K562 (cell line): ENCODE data around the gene ANKMY1. TPM values are rescaled to one million over a fixed set of nuclear protein-coding genes. Genes with fewer than 3 reads are reported as not detected.

Experiments
- ATAC-seq: fragments of 200-7000 bp; cut with Tn5 transposase; 3 replicates; pipeline ENCODE4 v1.9.1; 2020; ENCODE audit warnings: moderate library complexity
- BruUV-seq: library from RNA; stranded (reverse); fragments of 400-500 nt; replicated peaks from 2 replicates; lab custom pipeline; 2021; lab: Mats Ljungman, UMichigan
- CTCF ChIA-PET: fragments of 300-600 bp; formaldehyde crosslinking; extraction: SDS; loops from one replicate; lab custom pipeline; 2021; ENCODE audit warnings: low intra/inter-chr PET ratio; lab: Yijun Ruan, JAX
- POLR2A ChIA-PET: fragments of 300-600, 350-650 bp; sonication (Branson Sonifier 250); formaldehyde crosslinking; extraction: SDS; loops from one replicate; lab custom pipeline; 2021; ENCODE audit warnings: antibody characterized with exemption, inconsistent platforms; lab: Yijun Ruan, JAX
- DNase-seq, 4 experiments: peaks; one replicate each; pipeline versions ENCODE4 v3.0.0 to v3.0.0-alpha.2; 2011 to 2018; ENCODE audit warnings: low spot score in 3 of 4, mixed read lengths in 3 of 4; ENCODE audit errors: extremely low read depth in 1 of 4
- FAIRE-seq: peaks from 2 replicates; lab custom pipeline; 2011; peaks lifted over from hg19 to GRCh38; lab: Jason Lieb, UNC
- H2AFZ ChIP-seq: 2 replicates; pipeline ENCODE4 v1.6.0; 2011; ENCODE audit warnings: low read depth, low read length, control low read depth, inconsistent platforms
- H3K27ac ChIP-seq: fragments of 200-600 bp; 3 replicates; pipeline ENCODE4 v1.8.0; 2011; ENCODE audit warnings: low read depth, mild to moderate bottlenecking, control low read depth, inconsistent platforms, low read length, moderate library complexity, mixed read lengths; ENCODE audit errors: extremely low read depth
- H3K27me3 ChIP-seq, 2 experiments: fragments of 300-600 bp in 1 of 2; 2 replicates in 1 of 2; 3 replicates in 1 of 2; pipeline versions ENCODE4 v1.6.0 to v1.8.0; 2011; ENCODE audit warnings: inconsistent platforms in 2 of 2, low read length in 2 of 2, mild to moderate bottlenecking in 1 of 2, mixed read lengths in 1 of 2, moderate library complexity in 1 of 2; ENCODE audit not compliant: control insufficient read depth in 2 of 2, insufficient read depth in 2 of 2
- H3K36me3 ChIP-seq: fragments of 300-600 bp; 3 replicates; pipeline ENCODE4 v1.8.0; 2011; ENCODE audit warnings: mild to moderate bottlenecking, low read length, inconsistent platforms; ENCODE audit not compliant: control insufficient read depth, insufficient read depth
- H3K4me1 ChIP-seq, 2 experiments: fragments of 200-600 bp in 1 of 2; replicated peaks in 1 of 2; 2 replicates in 1 of 2; 3 replicates in 1 of 2; pipeline versions ENCODE4 v1.5.1 to v1.8.0; 2011; ENCODE audit warnings: inconsistent platforms in 2 of 2, low read length in 2 of 2, mild to moderate bottlenecking in 1 of 2, mixed read lengths in 1 of 2, moderate library complexity in 1 of 2; ENCODE audit not compliant: control insufficient read depth in 2 of 2, insufficient read depth in 2 of 2
- H3K4me2 ChIP-seq: 2 replicates; pipeline ENCODE4 v1.6.1; 2011; ENCODE audit warnings: low read length, control low read depth, inconsistent platforms, mixed read lengths; ENCODE audit not compliant: insufficient read depth
- H3K4me3 ChIP-seq: fragments of 200-600 bp; sonication (generic), shearing (Covaris generic); 2 replicates; pipeline ENCODE4 v1.5.1; 2016; ENCODE audit warnings: control low read depth, inconsistent platforms
- H3K79me2 ChIP-seq: fragments of 200-600 bp; 3 replicates; pipeline ENCODE4 v1.8.0; 2011; ENCODE audit warnings: low read length, inconsistent platforms; ENCODE audit not compliant: control insufficient read depth, insufficient read depth
- H3K9ac ChIP-seq, 2 experiments: 2 replicates each; pipeline versions ENCODE4 v1.6.0 to v1.6.1; 2011; ENCODE audit warnings: low read depth in 2 of 2, low read length in 2 of 2, control low read depth in 1 of 2, inconsistent platforms in 1 of 2, mild to moderate bottlenecking in 1 of 2, mixed read lengths in 1 of 2; ENCODE audit not compliant: insufficient read depth in 1 of 2
- H3K9me1 ChIP-seq: one replicate; pipeline ENCODE4 v1.6.0; 2011; ENCODE audit warnings: inconsistent platforms, mild to moderate bottlenecking, low read length, moderate library complexity; ENCODE audit not compliant: control insufficient read depth, insufficient read depth
- H3K9me3 ChIP-seq: replicated peaks from 2 replicates; pipeline ENCODE4 v1.5.1; 2011; ENCODE audit warnings: low read depth, low read length, inconsistent platforms; ENCODE audit not compliant: control insufficient read depth, insufficient read depth
- H4K20me1 ChIP-seq: replicated peaks from 2 replicates; pipeline ENCODE4 v1.6.1; 2011; ENCODE audit warnings: low read length, inconsistent platforms, mixed read lengths; ENCODE audit not compliant: control insufficient read depth, insufficient read depth
- CBFB ChIP-seq: sonication (generic); formaldehyde crosslinking; IDR thresholded peaks from 2 replicates; pipeline ENCODE4 v1.4.0; 2020; ENCODE audit warnings: mild to moderate bottlenecking, missing genetic modification reagents
- FOXA1 ChIP-seq: fragments of 450-650 bp; IDR thresholded peaks from 2 replicates; pipeline ENCODE4 v1.6.1; 2016; ENCODE audit warnings: mild to moderate bottlenecking, borderline replicate concordance
- GTF2F1 ChIP-seq: IDR thresholded peaks from 2 replicates; pipeline ENCODE4 v1.6.1; 2011; ENCODE audit warnings: low read depth, low read length, improper control_type of control experiment
- HDAC3 ChIP-seq: fragments of 450-650 bp; IDR thresholded peaks from 2 replicates; pipeline ENCODE4 v1.6.1; 2018; ENCODE audit warnings: borderline replicate concordance, mild to moderate bottlenecking, moderate library complexity; ENCODE audit not compliant: partially characterized antibody
- KLF10 ChIP-seq: fragments of 250-450 bp; sonication (Bioruptor Pico); IDR thresholded peaks from 2 replicates; pipeline ENCODE4 v1.6.1; 2021; ENCODE audit warnings: matching md5 sums
- SMAD3 ChIP-seq: fragments of 450-650 bp; formaldehyde crosslinking; conservative IDR thresholded peaks from 2 replicates; pipeline ENCODE4 v1.4.0; 2020; ENCODE audit warnings: mild to moderate bottlenecking
- SP1 ChIP-seq: sonication (generic); formaldehyde crosslinking; IDR thresholded peaks from 2 replicates; pipeline ENCODE4 v1.8.1; 2022; ENCODE audit warnings: mild to moderate bottlenecking, missing genetic modification reagents
- TCF7 ChIP-seq: sonication (generic); IDR thresholded peaks from 2 replicates; pipeline ENCODE4 v1.6.1; 2016; ENCODE audit warnings: antibody characterized with exemption, borderline replicate concordance
- ZNF124 ChIP-seq: sonication (generic); formaldehyde crosslinking; IDR thresholded peaks from 2 replicates; pipeline ENCODE4 v1.8.1; 2022; ENCODE audit warnings: missing genetic modification reagents
- ZNF407 ChIP-seq: fragments of 450-650 bp; IDR thresholded peaks from 2 replicates; pipeline ENCODE4 v1.6.1; 2016; ENCODE audit warnings: low read depth
- ZNF699 ChIP-seq: fragments of 250-450 bp; sonication (Bioruptor Pico); IDR thresholded peaks from 2 replicates; pipeline ENCODE4 v1.8.0; 2021; ENCODE audit warnings: mild to moderate bottlenecking, moderate library complexity; ENCODE audit not compliant: insufficient replicate concordance
- WGBS: fragments of 100-300 bp; shearing (Covaris generic); methylation state at CpG from one replicate; pipeline ENCODE4 v1.1.6; 2016; ENCODE audit warnings: low coverage, mixed read lengths; ENCODE audit not compliant: insufficient coverage; ENCODE audit errors: missing lambda C conversion rate; 5-methylcytosine and 5-hydroxymethylcytosine counted together
- in situ Hi-C: fragments of 300-500 bp; cut with MboI; formaldehyde crosslinking; loops from 4 replicates; pipeline ENCODE4 v1.15.0; 2018; ENCODE audit warnings: inconsistent platforms, mixed read lengths
- intact Hi-C: fragments of 100-400 bp; cut with micrococcal nuclease; formaldehyde crosslinking; loops from 2 replicates; pipeline ENCODE4 v1.14.2; 2022
- polyA plus RNA-seq, 8 experiments: library from polyadenylated mRNA; depleted of rRNA in 4 of 8; stranded (reverse) in 5 of 8; unstranded in 3 of 8; fragments of >200 nt; fragmentation: Nextera tagmentation in 2 of 8; fragmentation: Illumina TruSeq in 1 of 8; extraction: Ambion mirVana in 2 of 8; extraction: Trizol in 1 of 8; gene quantifications; 2 replicates each; pipeline versions ENCODE4 v1.2.1 to v1.2.3, GENCODE V29; 2011 to 2014; ENCODE audit warnings: inconsistent platforms in 1 of 8, missing spikeins in 1 of 8
- total RNA-seq, 7 experiments: library from RNA; depleted of rRNA in 6 of 7; stranded (reverse); fragments of >200 nt in 6 of 7; fragmentation: Illumina TruSeq in 2 of 7; extraction: Trizol in 2 of 7; gene quantifications; 2 replicates each; pipeline versions ENCODE4 v1.2.1 to v1.2.3, GENCODE V29; 2011 to 2021; ENCODE audit warnings: low replicate concordance in 1 of 7
- TF ChIP-seq, protein P1 (sequence below): fragments of 250-450 bp; sonication (Bioruptor Pico); IDR thresholded peaks from 2 replicates; pipeline ENCODE4 v1.8.0; 2022; ENCODE audit warnings: inconsistent platforms

Gene ANKMY1
- total and polyA plus RNA-seq, 9 of the 15 experiments (the other 6 are each of a cell fraction or from before 2014, with no cell fraction given), result 0.75 to 15.1 (median 11.7) TPM

DNA sequence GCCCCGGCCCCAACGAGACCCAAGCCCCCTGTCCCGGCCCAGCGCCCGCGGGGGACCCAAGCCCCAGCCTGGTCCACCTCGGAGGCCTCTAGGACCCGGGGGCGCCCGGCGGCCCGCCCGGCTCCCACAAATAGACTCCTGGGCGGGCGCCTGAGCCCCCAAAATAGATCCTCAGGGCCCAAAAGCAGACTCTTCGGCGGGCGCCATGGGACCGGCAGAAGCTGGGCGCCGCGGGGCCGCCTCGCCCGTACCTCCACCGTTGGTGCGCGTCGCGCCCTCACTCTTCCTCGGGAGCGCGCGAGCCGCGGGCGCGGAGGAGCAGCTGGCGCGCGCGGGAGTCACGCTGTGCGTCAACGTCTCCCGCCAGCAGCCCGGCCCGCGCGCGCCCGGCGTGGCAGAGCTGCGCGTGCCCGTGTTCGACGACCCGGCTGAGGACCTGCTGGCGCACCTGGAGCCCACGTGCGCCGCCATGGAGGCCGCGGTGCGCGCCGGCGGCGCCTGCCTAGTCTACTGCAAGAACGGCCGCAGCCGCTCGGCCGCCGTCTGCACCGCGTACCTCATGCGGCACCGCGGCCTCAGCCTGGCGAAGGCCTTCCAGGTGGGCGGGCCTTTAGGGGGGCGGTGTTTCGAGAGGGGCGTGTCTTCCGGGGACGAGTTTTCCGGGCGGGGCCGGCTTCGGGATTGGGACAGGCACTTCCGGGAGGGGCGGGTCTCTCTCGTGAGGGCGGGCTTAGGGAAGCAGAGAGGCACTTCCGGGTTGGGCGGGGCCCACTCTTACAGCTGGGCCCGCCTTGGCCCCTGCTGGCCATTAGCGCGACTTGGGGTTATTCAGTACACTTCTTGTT lies 2.9 kb upstream of the ANKMY1 start:
- Histone ChIP-seq H3K4me1 (peaks cover 42 to 58% of the 10 kb centered on the region in 2 experiments), H3K9me1 (no peaks in the 10 kb centered on the region), H3K27me3 (no peaks in the 10 kb centered on the region), H4K20me1 (no peaks in the 10 kb centered on the region), H3K9me3 (0 out of 2 replicates have a peak, but pooled peaks cover 1% of the 10 kb centered on the region), H3K4me3 (peak overlapping the region; percentile 77), H3K4me2 (peak overlapping the region; percentile 90), H3K36me3 (peaks cover 34% of the 10 kb centered on the region), H3K79me2 (peaks cover 87% of the 10 kb centered on the region), H3K9ac (peak overlapping the region; percentile 88 to 94), H3K27ac (peak overlapping the region; percentile 96), H2AFZ (peak overlapping the region; percentile 74)
- DNase-seq (peak; percentile 79 to 96 (median 88)), FAIRE-seq (peak; percentile 58), ATAC-seq (peak; percentile 76)
- ChIA-PET CTCF (no interaction called here), POLR2A (interaction anchor here (0.5 to 2.6 kb wide), 5 partner anchors 10 to 57 kb away, joined by 3 to 9 read pairs (median 3); partner anchors contain the start of gene CAPN10)
- WGBS, result under 1% methylated on average over 26 of the region's 101 CpGs
- intact Hi-C loops (loop anchor here (1.0 to 10.0 kb wide), 2 partner anchors 23 to 46 kb away; no protein-coding TSS in a partner anchor), in situ Hi-C loops (no loop called here)
- no TSS peak for BruUV-seq
- TF ChIP-seq KLF10 (no peak), HDAC3 (no peak), GTF2F1 (no peak), FOXA1 (no peak), ZNF124 (no peak), TCF7 (no peak), SMAD3 (no peak), SP1 (CRISPR knock-in tag) (peak; percentile 86), ZNF407 (no peak), ZNF699 (CRISPR knock-in tag) (no peak), CBFB (CRISPR knock-in tag) (no peak)
- TF ChIP-seq, protein P1, sequence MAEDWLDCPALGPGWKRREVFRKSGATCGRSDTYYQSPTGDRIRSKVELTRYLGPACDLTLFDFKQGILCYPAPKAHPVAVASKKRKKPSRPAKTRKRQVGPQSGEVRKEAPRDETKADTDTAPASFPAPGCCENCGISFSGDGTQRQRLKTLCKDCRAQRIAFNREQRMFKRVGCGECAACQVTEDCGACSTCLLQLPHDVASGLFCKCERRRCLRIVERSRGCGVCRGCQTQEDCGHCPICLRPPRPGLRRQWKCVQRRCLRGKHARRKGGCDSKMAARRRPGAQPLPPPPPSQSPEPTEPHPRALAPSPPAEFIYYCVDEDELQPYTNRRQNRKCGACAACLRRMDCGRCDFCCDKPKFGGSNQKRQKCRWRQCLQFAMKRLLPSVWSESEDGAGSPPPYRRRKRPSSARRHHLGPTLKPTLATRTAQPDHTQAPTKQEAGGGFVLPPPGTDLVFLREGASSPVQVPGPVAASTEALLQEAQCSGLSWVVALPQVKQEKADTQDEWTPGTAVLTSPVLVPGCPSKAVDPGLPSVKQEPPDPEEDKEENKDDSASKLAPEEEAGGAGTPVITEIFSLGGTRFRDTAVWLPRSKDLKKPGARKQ (CRISPR knock-in tag), result no peak
